Stimulated activated CD8-positive, alpha-beta memory T cell treated with anti-CD3 and anti-CD28 coated beads, Interleukin-15, amount 100 ng/mL, for 24 hours (primary cell): ENCODE results near the gene PMP22.

Source experiments
- DNase-seq: peaks from one replicate; pipeline ENCODE4 v3.0.0-alpha.2; 2020; ENCODE audit warnings: low read depth

PMP22 gene

DNA sequence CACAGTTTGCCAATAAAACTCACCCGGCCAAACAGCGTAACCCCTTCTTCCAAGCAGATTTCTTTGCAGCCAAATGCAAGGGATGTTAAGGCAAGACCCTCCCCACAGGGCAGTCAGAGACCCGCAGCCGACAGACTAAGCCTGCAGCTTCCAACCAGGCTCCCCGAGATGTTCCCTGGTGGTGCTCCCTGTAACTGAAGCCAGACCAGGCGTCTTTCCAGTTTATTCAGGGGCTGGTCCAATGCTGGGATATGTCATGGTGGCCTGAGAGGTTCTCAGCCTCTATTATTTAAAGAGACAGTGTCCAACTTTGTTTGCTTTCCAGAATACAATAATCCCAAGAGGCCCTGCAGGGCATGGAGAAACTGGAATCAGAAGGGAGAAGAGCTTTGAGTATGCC is at the start of gene PMP22:
PMP22 (minus strand) TSS at position 196 of the 400 bp plus-strand sequence. CDS start 4,599 bp downstream, outside the sequence.
- DNase-seq, result no peak

DNA sequence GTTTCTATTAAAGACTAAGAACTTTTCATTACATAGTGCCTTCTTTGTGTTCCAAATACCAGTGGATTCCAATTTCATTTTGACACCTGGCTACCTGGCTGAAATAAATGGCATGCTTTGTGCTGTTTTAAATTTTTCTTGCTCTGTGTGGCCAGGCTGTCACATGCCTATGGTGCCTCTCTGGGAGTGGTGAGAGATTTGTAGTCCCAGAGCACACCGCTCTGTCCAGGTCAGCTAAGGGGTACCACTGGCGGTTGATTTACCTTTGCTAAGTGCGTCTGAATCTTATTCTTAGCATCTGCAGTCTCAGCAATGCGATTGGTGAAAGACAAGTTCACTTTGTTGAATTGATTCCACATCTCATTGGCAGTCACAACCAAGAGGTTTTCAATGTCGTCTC is 46.9 kb upstream of the PMP22 start:
- no peak for DNase-seq

DNA sequence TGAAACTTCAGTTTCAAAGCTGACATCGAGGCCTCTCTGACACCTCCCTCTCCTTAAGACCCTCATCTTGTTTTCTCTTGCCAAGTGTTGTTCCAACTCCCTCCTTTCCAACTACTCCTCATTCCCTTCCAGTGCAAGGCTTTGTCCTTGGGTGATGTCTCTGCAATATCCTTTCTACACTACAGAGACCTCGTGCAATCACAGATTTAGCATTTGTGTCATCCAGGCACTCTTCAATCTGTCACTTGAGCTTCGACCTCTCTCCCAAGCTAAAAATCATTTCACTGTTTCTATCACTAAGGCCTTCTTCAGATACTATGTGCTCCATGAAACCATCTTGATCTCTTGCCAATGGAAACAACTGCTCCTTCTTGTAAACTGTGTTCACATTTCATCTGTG is 44.7 kb upstream of the PMP22 start:
- DNase-seq, result no peak

DNA sequence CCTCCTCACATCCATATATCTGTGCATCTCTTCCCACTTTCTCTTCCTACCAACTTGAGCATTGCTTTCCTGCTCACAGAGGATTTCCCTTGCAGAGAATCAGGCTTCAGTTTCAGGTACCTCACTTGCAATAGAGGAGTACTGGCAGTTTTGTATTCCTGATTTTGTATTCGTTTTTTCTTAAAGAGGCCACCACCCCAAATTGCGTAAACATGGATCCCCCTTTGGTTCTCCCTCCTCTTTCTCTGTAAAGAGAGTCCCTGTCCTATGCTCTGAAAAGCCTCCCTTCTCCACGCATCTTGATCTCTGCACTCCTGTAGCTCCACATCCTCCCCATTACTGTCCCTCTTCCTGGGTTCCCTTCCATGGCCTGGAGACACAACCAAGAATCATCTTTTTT is 44.1 kb upstream of the PMP22 start:
- DNase-seq, result no peak

DNA sequence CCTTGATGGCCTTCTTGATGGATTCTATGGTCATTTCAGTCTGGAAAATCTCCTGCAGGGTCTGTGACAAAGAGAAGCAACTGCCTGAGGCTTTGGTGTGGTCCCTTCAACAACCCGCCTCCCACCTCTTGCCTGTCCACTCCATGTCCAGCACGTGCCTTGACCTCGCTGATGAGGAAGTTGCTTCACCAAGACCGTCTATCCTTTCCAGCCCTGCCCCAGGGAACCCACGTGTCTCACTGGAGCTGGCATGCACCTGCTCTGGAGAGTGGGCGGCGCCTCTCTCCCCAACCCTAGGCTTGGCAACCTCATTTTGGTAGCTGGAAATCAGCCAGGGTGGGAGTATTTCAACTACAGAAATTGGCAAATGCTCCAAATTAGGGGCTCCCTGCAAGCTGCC is 43.6 kb upstream of the PMP22 start:
- no peak for DNase-seq

DNA sequence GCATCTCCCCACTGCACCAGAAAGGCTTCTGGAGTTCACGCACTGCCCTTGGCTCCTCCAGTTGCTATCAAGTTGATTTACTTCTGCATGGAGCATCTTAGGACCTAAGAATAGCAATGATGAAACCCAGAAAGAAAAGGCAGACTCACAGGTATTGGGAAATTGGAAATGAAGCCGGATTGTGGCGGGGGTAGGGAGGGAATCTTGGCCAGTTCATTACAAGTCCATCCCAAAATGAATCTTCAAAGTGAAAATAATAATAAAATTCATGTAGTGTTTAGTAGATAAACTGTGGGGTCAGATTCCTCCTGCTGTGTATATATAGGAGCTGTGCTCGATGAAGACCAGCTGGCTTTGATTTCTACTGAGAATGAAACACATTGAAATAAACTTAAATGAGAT is 42.6 kb upstream of the PMP22 start:
- DNase-seq, result no peak

DNA sequence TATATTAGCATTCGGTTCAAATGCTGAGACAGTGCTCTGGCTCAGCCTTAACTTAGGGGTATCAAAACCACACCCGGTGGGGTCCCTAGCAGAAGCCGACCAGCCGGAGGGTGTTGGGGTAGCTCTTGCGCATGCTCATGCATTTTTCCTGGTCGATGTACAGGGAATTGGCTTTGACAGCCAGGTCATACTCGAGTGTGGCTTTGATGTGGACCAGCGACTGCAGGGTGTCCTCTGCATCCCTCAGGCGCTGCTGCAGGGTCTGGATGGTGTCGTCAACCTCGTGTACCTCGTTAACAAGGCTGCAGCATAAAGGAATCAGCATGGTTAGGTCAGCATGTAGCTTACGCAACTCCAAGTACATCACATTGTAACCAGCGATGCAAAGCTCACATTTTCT is 38.7 kb upstream of the PMP22 start:
- no peak for DNase-seq

DNA sequence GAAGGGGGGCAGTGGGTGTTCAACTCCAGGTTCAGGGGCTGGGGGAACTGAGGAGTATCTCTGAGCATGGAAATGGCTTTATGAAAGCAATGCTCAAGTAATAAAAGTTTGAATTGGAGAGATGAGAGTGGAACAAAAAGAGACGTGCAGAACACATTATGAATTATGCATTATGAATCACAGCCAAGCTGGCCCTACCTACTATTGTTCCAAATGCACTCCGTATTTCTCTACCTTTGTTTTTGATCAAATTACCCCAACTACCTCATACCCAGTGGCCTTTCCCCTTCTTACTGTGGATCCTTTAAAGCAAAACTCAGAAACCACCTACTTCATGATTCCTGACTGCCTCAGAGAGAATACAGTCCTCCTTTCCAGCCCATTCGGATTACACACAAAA is 38.1 kb upstream of the PMP22 start:
- DNase-seq, result no peak

DNA sequence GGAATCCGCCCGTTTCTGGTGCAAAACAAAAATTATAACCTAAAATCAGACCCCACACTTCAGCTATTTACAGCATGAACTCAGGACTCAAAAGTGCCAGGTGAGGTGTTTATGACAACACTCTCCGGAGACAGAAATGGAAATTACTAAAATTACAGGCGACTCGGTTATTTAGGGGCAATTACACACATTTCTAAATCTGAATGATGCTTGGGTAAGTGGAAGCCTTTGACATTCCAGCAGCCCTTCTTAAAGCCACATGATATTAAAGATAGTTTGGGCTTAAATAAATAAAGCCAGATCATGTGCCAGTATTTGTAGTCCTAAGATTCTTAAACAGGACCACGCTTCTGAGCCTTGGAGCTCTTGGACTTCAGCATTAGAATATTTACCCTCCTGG is 36.7 kb upstream of the PMP22 start:
- DNase-seq, result no peak

DNA sequence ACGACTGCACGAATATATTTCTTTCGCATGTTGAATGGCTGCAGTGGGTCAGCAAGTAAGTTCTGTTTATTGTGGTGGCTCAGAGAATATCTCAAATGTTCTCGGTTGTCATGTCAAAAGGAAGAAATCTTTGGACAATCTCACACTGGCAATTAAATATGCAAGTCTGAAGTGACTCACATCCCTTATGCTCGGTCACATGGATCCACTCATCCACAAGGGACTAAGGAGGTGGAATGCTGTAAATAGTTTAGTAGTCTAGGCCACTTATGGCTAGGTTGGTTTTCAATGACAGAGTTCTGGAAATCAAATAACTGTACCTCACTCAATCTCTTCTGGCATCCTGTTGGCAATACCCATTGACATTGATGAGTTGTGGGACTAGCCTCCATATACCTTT is 33.0 kb upstream of the PMP22 start:
- no peak for DNase-seq

DNA sequence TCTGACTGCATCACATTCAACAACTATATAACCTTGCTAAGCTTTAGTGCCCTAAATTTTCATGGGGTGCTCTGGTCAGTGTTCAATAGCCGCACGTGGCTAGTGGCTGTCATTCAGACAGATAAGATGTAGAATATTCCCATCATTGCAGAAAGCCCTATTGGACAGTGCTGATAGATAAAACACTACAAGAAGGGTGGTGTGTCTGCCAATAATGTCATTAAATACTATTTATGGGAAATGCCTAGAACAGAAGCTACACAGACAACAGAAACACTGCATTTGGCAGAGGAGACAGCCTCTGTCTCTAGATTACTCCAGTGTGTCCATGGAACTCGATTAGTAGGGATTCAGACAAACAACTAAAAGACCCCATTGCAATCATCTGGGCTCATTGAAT is 28.4 kb upstream of the PMP22 start:
- DNase-seq, result no peak

DNA sequence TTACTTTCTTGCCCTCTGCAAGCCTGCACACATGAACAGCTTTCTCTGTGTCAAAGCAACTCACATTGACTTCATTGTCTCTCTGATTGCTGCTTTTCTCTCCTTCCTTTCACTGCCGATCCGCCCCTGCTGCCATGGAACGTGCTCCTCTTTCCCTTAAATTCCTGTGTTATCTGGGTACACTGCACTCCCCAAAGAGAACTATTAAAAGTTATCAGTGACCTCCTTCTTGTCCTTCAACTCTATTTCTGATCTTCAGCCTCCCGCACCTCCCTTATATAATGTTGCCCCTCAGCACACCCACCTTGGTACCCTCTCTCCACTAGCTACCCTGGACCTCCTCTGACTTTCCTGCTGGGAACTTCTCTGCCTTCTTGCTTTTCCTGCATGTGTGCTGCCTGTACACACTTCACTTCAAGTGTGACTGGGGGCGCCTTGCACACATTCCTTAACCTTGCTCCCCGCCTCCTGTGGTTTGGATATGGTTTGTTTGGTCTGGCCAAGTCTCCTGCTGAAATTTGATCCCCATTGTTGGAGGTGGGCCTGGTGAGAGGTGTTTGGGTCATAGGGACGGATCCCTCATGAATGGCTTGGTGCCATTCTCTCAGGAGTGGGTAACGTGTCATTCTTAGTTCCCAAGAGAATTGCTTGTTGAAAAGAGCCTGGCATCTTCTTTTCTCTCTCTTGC is 26.7 kb upstream of the PMP22 start:
- no peak for DNase-seq

DNA sequence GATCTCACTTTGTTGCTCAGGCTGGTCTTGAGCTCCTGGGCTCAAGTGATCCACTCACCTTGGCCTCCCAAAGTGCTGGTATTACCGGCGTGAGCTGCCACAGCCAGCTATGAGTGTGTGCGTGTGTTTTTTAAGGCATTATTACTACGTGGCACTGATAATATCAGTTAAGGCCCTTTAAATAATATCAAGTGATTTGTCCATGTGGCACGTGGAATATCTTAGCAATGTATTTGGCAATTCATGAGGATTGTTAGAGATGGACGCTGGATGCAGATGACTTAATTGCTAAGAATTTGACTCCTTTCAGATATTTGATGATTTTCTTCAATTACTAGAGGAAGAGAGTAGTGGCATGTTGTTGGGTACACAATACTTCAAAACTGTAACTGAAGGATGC is 25.5 kb upstream of the PMP22 start:
- DNase-seq, result no peak

DNA sequence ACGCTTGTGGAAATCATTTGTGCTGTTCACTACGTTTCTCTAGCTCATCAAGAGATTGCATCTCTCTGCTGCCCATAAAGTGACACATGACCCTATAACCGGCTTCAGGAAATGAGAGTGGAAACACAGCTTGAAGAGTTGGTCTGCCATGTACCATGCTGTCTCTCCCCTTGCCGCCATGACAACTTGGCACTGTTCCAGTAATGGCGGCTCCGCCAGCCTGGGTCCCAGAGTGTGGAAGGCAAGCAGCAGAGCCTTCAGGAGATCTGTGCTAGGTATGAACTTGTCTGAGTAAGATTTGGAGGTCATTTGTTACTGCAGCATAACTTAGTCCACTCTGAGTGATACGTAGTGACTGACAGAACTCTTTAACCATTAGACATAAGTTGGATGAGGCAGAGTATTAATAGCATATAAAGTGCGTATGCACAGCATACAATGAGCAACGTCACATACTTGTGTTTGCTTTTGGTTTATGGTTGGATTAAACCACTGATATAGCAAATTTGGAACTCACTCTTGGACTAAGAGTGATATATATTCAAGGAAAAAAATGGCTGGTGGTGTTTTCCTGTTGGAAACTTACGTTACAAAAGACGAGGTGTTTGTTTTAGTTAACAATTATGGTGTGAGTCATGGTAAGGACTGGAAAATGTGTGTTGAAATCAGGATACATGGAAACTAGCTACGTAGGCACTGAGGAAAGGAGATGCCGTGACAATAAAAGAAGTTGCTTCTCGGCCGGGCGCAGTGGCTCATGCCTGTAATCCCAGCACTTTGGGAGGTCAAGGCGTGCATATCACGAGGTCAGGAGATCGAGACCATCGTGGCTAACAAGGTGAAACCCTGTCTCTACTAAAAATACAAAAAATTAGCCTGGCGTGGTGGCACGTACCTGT is 24.4 kb upstream of the PMP22 start:
- DNase-seq, result no peak

DNA sequence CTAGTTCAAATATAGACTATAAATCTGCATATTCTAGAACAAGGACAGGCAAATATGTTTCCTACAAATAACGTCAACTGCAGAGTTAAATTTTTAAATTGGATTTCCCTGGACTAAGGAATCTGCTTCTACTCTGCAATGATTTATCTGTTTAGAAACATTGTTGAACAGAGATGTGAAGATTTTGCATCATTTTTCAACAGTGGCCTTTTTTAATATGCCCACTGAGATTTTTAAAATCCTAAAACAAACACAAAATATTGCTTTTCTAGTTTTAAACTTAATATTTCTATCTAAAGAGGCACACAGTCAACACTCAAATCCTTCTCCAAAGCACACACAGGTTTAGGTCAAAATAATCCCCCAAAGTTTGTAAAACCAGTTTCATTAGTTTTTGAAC is 23.7 kb upstream of the PMP22 start:
- DNase-seq, result no peak

DNA sequence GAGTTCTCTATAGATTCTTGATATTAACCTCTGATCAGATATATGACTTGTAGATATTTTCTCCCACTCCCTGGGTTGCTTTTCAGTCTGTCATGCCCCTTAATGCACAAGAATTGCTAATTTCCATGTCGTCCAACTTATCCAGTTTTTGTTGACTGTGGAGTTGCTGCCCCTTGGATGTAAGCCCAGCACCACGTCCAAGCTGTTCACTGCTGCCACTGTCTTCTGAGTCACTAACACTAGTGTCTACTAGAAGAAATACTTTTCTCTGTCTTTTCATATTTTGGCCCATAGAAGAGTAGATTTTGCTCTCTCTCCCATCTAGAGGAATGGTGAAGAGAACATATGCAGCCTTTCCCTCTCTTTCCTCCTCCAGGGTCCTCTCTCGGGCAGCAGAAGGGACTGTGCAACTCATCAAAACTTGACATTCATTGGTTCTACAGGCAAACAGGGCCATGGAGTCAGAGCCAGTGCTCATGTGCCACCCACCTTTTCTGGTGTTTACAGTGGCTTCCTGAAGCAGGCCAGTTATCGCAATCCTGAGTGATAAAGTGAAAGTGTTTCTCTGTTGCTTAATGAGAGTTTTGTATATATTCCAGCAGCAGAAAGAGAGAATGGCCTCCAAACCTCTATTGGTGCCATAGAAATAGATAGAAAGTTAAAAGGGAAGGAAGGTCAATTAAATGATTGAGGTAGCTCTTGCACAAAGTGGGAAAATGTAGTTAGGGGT is 22.6 kb upstream of the PMP22 start:
- no peak for DNase-seq

DNA sequence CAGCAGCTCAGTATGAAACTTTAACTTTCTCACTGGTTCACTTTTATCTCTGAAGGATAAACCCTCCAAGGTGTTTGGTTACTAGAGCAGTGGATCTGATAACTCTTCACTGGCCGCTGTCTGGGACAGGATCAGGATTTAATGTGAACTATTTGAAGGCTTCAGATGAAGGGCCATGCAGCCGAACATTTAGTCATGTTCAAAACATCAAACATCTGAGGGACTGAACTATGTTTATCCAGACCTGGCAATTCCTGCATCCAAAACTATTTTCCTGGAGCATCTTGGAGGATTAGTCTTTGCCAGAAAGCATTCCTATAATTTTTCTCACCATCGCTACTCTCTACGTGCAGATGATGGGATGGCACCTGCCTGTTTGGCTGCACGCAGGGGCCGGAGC is 20.3 kb upstream of the PMP22 start:
- DNase-seq, result no peak

DNA sequence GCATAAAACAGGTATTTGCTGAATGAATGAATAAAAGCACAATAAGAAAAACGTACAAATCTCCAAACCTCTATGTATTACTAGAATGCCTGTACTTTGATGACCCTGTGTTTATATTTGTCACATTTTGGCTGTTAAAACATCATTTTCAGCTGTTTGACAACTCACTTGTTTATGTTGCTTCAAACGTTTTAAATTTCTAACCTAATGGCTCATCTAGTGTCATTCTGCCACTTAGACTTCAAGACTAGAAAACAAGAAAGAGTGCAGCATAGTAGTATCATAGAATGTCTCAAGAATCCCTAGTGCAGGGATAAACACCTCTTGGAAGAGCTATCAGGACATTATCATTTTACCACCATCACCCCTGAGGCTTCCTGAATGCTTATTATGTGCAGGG is 19.4 kb upstream of the PMP22 start:
- DNase-seq, result no peak

DNA sequence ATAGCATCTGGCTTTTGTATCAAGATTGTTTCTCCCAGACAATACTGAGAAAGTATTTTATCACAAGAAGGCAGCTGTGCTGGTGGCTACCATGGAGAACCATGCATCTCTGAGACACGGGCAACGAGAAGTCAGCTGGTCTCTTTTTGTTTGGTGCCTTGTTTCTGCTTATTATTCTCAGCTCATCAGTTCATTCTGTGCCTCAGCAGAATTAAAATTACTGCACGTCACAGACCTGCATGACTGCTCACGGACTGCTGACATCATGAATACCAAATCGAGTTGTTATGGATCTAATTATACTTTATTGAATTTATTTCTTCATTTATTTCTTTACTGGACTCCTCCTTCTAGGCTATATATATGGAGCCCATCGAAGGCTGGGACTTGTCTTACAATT is 19.0 kb upstream of the PMP22 start:
- DNase-seq, result no peak

DNA sequence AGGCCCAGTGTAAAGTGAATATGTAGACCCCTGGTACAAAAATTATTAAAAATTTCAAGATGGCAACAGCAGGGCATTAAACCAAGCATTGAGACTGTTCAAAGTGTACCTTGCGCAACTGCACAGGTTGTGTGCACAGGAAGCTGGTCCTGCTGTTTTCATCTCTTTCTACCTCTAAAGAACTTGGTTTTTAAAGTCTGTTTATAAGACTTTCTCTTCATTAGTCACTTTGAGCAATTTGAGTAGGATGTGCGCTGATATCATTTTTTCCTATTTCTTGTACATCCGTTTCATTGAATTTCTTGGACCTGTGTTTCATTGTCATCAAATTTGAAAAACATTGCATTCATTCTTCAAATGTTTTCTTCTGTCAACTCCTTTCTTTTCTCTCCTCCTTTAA is 16.8 kb upstream of the PMP22 start:
- no peak for DNase-seq

DNA sequence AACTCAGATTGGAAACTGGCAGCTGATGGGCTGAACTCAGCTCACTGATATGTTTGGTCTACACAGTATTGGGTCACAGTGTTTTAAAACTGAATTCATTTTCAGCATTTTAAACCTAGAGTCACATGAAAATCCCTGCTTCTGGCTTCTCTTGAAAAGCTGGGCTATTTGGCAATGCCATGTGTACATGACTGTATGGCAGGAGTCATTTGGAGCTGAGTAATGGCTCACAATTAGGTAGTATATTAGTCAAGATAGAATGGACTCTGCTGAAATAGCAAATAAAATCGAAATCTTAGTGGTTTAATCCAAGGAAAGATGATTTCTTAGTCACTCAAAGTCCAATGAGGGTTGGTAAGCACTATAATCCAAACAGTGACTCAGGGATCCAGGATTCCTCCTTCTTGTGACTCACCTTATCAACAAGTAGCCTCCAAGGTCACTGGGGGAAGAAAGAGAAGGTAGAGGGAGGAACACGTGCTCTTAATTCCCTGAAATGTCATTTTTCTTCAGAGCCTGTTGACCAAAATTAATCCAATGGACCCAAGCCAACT is 13.9 kb upstream of the PMP22 start:
- DNase-seq, result no peak

DNA sequence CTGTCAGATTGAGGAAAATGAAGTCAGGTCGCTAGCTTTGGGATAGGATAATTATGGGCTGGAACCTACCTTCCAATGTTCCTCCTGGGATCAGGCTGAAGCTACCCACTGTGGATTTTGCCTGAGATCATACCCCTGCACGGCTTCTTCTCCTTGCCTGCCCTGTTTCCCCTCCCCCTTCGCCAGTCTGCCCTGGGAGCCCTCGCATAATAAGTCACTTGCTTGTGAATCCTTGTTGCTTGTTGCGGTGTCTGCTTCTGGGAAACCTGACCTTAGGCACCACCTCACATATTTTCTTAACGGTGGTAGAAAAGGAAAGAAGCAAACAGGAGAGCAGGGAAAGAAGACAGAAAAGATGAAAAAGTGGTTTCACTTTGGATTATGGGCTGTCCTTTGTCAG is 13.3 kb upstream of the PMP22 start:
- no peak for DNase-seq

DNA sequence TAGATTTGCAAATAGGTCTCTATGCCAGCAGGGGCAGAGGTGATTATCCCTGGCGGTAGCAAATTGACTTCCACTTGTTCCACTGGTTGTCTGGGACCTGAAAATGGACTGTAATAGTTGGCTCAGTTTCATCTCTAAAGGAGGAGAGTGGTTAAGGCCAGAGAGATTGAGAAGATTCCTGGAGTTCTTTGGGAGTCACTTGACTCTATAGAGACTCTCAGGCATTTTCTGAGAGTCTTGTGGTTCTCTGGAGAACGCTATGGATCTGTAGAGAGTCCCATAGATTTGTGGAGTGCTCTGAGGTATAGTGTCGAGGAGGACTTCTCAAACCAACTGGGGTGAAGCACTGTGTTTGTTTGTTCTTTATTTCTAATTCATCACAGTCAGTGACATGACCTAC is 8.9 kb upstream of the PMP22 start:
- no peak for DNase-seq
